Glomerular visceral epithelial cell (primary cell): ENCODE measurements around the gene GLI2.

Experiments
- DNase-seq: peaks from one replicate; pipeline ENCODE4 v3.0.0-alpha.2; 2016; ENCODE audit errors: extremely low spot score

GLI2 gene

DNA sequence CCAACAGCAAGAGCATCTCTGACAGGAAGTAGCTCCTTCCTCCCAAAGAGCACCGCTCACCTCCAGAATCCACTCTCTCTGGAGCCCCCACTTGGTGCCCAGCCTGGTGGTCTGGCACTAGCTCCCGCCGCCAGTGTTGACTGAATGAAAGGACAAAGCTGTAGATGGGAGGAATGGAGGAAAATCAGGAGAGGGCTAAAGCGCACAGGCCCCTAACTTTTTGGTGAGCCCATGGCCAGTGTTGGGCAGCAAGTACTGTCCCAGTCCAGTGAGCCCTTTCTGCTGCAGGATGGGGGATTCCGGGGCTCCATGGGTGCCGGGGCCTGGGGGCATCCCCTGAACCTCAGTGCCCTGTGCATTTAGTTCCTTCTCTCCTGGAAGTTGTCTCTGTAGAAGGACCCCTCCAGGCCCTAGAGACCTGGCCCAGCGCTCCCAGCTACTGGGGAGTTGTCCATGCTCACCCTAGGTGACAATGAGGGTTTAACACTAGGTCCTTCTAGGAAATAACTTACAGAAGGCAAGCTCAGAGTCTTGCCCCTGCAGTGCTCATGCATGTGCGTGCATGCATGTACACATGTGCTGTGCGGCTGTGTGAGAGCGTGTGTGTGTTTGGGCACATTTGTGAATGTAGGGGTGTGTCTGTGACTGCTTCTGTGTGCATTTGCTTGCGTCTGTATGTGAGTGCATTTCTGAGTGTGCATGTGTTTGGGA lies 33.6 kb downstream of the GLI2 start:
- DNase-seq = no peak

DNA sequence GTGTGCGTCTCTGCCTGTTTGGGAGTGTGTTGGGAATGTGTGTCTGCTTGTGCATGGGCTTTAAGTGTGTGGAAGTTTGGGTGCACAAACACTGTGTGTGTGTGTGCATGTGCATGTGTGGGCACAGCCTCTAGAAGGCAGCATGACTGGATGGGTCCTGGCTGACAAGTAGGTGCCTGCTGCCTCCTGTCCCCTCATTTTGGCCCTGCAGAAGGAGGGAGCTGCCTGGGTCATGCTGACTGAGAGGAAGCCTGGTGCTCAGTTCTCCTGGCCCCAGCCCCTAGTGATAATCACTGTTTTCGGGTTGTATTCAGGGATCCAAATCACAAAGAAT lies 34.1 kb downstream of the GLI2 start:
- DNase-seq = no peak

DNA sequence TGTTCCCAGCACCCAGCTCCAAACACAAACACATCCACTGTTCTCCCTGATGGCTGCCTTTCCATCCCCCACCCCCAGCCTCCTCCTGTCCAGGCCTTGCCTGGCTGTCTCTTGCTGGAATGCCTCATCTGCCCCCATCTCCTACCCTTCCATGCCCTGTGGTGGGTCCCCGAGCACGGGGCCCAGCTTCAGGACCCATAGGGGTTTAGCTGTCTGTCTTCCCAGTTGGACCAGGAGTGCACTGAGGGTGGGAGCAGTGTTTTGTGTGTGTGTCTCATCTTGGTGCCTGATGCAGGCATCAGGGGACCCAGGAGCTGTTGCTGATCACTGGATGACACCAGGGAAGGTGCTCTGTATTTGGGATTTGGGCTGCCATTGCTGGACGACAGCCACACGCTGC lies 34.5 kb downstream of the GLI2 start:
- no peak for DNase-seq

DNA sequence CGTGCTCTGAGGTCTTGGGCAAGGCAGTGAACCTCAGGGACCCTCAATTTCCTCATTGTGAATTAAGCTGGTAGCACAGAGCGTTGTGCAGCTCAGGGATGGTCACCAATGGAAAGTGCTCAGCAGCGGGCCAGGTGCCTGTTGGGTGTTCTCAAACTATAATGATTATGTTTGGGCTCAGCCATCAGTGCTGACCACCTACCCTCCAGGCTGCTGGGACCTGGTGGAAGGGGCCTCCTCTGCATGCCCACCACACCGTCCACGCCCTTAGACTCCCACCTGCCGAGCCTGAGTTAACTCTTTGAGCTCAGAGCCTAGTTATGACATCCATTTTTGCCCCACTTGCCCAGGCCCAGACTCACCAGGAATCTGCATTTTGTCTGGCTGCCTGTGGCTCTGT lies 35.0 kb downstream of the GLI2 start:
- DNase-seq = no peak

DNA sequence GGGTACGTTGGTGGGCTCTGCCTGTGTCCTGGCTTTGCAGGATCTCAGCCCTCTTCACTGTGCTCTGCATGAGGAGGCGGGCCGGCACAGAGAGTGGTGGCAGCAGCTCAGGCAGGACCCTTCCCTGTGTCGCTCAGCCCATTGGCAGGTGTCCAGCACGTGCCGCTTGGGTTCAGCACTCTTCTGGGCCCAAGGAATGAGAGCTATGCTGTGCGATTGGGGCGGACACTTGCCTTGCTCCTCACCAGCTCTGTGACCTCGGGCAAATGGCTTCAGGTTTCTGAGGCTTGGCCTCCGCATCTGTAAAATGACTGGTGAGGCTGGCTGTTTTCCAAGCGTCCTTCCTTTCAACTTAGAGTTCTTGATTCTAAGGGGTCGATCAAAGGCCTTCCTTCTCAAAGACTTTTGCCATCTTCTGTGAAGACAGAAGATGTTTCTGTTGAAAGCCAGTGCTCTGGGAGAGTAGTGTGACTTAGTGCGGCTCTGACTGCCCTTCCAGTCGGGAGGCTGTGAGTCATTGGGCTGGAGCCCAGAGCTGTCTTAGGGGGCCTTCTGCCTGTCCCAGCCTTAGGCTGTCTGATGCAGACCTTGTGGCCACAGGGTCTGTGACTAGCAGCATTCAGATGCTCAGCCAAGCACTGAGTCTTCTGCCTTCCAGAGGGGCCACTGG lies 35.6 kb downstream of the GLI2 start:
- peak; percentile 91 for DNase-seq

DNA sequence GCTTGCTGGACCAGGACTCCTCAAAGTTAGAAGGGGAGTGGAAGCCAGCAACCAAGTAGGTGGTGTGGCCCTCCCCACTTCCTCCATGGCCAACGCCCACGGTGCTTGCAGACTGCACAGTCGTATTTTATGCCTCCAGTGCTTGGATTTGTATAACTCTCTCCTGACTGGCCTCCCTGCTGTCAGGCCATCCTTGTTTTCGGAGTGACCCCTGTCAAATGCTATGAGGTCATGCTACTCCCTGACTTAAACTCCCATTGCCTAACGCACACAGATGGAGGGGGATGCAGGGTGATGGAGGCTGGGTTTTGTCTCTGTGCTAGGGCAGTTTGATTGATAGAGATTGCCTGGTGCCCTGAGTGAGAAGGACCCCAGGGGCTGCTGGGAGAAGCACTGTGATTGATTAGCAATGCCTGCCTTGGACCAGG lies 36.1 kb downstream of the GLI2 start:
- DNase-seq = no peak

DNA sequence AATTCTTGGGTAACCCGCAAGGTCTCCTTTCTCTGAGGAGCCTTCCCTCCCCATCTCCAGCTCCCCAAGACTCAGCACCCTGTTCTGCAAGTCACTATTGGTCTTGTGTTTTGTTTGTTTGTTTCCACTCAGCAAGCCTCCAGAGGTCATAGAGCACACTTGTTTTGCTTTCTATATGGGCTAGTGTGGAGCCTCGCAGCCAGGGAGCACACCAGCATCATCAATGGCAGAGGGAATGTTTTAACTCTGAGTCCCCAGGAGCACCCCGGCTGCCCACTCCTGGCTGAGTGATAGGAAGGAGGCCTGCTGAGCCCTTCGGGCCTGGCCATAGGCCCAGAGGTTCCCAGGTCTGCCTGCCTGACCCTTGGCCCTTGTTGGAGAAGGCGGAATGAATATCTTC lies 36.6 kb downstream of the GLI2 start:
- no peak for DNase-seq

DNA sequence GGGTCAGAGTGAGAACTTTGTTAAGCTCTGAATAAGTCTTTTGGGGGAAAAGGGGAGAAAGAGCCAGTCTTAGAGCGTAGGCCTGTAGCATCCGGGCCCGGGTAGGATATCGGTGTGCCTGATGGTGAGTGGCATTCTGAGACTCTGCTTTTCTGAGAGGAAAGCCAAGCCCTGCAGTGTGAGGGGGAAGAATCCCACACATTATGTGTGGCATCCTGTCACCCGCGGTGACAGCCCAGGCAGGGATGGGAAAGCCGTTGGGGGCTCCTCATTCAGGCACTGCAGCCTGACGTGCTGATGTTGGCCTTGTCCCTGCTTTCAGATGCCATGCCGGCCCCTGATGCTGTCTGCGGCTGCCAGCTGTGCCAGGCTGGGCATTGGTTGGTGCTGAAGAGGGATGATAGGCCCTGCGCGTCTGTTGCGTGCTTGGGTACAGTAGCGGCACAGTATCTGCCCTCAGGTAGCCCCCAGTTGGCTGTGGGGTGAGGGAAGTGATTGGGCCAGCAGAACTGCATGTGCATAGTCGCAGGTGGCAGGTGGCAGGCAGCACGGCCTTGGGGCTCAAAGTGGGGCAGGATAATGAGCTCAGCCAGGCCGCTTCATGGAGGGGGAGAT lies 37.6 kb downstream of the GLI2 start:
- no peak for DNase-seq

DNA sequence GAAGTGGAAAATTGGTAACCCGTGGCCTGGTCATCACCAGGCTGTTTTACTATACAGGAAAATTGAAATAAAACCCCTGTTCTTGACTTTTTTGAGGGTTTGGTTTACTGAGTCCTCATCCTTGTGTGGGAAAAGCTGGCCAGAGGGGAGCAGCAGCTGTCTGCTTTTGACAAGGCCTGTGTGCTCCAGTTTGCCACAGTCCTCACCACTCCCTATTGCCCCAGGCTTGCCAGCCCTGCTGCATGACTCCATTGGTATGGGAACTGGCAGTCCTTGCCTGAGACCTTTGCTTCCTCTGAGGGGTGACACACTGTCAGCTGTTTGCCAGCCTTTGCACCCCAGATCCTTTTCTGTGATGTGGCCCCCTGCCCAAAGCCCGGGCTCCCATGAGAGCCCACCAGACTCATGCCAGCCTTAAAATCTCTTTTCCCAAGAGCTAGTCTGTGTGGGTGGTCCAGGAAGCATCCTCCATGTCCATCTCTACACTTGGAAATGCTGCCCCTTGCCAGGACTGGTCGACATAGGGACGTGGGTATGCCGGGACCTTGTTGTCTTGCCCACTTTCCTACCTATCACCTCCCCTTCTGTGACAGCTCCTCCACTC lies 39.0 kb downstream of the GLI2 start:
- no peak for DNase-seq

DNA sequence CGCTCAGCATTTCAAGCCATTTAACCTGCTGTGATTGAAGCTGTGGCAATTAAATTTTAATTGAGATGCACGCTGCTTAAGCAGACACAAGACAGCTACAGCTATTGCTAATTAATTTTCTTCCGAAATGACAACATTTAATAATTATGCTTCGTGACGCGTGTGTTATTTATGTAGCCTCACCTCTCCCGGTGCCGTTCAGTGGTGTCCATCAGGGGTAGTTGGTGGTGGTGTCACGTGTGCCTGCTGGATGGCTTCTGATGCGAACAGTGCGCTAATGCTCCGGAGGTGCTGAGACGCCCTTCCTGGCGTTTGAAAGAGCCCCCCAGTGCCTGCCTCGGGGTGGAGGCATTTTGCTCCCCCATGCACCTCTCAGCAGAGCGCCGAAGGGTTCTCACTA lies 39.5 kb downstream of the GLI2 start:
- no peak for DNase-seq

DNA sequence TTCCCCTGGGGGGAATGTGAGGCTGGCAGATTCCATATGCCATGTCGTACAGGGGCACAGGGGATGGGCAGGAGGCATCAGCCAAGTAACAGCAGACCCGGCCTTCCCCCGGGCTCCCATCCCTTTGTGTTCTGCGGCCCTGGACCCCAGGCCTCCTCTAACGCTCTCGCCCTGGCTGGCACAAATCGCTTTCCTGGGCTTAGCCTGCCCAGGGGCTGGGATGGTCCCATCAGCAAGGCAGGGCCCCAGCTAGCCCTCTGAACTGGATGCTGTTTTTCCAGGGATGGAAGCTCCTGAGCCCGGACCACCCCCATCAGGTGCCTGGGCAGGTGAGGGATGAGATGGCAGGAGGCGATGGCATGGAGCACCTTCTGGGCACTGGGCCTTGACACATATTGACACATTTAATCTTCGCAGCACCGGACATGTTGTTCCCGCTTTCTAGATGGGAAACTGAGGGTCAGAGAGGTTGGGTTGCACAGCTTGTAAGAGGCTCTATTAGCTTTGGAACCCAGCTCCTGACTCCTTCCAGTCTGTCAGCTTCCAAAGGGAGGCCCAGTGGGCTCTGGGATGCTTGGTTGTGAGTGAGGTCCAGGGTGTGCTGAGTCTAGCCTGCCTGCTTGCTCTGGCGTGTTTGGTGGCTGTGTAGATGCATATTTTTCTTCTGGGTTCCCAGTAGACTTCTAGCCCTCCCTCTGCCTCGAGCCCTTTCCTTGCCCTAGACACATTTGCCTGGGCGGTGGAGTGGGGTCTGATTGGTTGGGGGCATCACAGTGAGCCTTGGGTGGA lies 40.3 kb downstream of the GLI2 start:
- no peak for DNase-seq

DNA sequence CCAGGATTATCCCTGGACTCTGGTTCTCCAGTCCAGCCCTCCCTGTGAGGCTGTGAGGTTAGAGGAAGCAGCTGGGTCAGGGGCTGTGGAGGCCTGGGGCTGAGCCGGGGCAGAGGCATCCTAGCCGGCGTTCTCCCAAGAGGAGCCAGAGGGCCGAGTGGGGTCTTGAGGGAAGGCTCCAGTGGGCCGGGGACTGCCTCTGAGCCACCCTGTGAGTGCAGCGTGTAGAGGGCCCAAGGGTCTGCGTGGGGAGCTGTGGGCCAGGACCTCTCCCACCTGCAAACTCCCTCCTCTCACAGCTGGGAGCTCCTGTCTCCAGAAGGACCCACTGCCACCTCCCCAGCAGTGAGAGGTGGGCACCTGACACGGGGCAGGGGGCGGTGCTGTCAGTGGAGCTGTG lies 41.0 kb downstream of the GLI2 start:
- no peak for DNase-seq

DNA sequence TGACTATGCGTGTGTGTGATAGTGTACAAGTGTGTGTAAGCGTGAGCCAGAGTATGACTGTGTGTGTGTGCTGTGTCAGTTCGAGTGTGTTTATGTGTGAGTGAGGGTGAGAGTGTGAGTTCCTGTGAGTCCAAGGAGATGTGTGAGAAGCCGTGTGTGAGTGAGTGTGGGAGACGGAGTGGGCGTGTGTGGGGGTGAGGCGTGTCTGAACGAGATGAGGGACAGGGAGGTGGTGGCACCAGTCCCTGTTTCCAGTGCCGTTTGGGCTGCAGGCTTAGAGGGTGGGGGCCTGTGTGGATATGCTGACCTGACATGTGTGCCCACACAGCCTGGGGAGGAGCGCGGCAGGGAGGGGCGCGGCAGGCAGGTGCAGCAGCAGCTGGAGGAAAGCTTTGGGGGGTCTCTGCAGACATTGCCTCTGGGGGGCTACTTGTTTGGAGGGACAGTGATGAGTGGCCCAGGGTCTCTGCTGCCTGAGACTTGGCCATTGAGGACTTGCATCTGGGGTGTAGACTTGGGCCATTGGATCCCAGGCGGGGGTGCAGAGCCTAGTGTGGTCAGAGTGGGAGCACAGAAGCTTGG lies 41.6 kb downstream of the GLI2 start:
- no peak for DNase-seq

DNA sequence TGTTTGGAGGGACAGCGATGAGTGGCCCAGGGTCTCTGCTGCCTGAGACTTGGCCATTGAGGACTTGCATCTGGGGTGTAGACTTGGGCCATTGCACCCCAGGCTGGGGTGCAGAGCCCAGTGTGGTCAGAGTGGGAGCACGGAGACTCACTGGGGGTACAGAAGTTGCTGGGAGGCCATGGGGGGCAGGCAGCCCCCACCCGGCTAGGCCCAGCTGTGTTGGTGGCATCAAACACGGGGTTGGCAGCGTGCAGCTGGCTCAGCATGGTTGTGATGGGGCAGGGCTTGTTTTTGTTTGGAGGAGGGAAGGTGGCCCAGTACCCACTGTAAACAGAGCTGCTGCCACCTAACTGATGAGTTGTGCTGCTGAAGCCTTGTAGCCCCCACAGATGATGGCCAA lies 42.1 kb downstream of the GLI2 start:
- DNase-seq = no peak

DNA sequence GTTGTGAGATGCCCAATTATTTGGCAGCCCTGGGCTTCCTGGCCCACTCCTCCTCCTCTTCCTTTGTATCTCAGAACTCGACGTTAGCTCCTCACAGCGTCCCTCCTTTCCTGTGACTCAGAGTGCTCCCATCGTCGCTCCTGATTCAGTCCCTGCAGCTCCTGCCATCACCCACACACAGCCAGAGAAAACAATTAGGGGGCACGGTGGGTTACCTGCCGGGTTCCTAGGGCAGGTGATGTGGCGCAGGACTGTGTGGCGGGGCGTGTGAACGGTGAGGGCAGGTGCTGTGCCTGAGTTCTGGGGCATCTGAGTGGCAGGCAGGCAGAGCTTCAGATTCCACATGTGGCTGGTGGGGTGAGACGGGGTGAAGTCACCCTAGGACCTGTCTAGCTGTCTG lies 42.6 kb downstream of the GLI2 start:
- no peak for DNase-seq

DNA sequence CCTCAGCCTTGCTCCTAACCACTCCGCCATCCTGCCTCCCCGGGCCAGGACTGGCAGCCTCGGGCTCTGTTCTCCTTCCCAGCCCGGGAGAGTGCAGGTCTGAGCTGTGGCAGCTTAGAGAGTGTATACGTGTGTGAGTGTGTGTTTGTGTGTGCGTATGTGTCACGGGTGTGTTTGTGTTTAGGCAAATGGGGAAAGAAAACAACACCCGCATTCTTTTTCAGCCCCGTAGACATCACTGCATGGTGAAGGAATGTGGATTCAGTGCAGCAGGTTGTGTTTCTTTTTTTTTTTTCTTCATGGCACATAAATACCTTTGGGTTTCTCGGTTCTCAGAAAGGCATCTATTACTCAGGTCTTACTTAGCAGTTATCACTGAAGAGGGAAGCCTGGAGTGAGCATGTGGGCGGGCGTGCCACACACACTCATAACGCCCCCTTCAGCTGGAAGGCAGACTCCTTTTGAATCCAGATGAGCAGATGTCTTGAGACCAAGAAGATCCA lies 44.2 kb downstream of the GLI2 start:
- peak; percentile 88 for DNase-seq

DNA sequence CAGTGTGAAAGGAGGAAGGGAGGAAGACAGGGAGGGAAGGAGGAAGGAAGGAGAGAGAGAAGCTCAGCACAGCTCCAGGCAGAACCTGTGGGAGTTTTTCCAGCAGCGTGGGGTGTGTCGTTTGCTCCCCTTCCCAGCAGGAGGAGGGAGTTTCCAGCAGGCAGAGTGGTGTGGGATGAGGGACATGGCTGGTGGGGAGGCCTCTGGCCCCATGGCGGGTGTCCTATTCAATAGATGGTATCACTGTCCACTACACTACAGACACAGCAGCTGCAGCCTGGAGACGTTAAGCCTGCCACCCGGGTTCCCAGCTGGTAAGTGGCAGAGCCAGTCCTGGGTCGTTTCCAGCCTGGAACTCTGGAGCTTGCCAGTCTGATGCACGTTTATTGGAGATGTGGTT lies 44.7 kb downstream of the GLI2 start:
- DNase-seq = no peak

DNA sequence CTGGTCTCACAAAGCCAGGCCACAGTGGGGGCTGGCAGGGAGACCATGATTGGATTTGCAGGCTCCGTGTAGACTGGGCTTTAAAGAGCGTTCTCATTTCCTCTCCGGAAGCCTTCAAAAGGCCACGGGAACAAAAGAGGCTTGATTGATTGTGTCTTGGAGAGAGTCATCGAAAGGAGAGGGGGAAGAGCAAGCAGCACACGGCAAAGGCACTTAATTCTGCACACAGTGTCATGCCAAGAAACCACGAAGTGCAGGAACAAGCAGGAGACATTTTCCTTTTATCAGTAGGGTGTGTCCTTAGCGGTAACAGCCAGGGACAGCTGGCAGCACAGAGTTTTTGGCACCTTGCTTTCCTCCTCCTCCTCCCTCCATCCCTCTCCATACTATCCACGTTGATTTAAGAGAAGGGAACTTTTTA lies 47.7 kb downstream of the GLI2 start:
- DNase-seq = no peak

DNA sequence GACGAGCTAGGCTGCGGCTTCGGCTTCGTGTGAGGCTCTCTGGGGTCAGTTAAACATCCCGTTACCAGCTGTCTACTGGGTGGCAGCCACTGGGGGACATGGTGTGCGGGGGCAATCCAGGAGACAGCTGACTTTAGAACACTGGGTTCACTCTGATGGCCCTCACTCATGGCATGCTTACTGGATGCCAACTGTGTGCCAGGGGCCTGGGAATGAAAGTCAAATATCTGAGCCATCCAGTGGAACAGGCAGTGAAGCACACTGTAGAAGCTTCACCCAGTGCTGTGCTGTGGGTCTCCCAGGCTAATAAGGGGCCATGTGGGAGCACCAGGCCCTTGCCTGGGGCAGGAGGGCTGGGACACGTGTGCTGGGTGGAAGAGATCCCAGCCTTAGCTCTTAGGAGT lies 48.3 kb downstream of the GLI2 start:
- DNase-seq = no peak
